Measurements from ENCODE around the gene RXRA. TPM values are rescaled to one million over a fixed set of nuclear protein-coding genes. Genes with fewer than 3 reads are reported as not detected.

RXRA gene
- total and polyA plus RNA-seq, 2 of the 4 experiments (the other 2 are of a cell fraction): 7.5 to 17.9 TPM

DNA sequence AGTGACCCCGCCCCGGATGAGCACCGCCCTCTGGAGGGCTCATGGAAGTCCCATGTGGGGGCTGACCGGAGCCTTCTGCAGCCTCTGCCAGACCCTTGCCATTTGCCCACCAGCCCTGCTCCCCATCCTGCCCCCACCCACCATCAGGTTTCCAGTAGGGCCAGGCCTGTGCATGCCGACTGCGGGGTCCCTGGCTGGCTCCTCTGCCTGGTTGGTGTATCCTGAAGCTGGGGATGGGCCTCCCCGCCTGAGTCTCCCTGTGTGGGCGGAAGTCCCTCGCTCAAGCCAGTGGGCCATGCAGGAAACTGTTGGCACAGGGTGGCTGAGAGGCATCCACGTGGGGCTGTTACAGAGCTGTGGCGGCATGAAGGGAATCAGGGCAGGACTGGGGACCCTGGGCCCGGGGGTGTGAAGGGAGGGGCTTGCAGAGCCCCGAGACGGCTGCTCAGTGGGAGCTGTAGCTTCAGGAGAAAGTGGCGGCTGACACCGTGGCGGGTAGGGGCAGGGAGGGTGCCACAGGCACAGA lies 88.7 kb downstream of the RXRA start:
- Histone ChIP-seq H4K91ac (ENCODE audit: insufficient read depth, low read depth, low read length) (no peak overlapping the region), H4K8ac (ENCODE audit: low read depth in 2 of 2, low read length in 2 of 2) (no peak overlapping the region), H3K18ac (ENCODE audit: low read depth, low read length) (no peak overlapping the region), H3K27ac (ENCODE audit: insufficient read depth, low read length) (no peak overlapping the region), H3K14ac (replicated peaks; ENCODE audit: low read depth, low read length) (no peak overlapping the region), H3K79me1 (ENCODE audit: low read depth in 1 of 2, low read length in 2 of 2) (peaks cover 15 to 39% of the 10 kb centered on the region in 2 experiments; a peak in 3 of 4 replicates), H2AK5ac (ENCODE audit: low read depth, low read length) (no peak overlapping the region), H3K4me3 (ENCODE audit: insufficient read depth, low read depth, low read length) (no peak overlapping the region), H2AFZ (replicated peaks; ENCODE audit: low read length, poor library complexity) (no peak overlapping the region), H3K4me2 (ENCODE audit: low read depth, low read length) (no peak overlapping the region), H3K36me3 (ENCODE audit: control insufficient read depth, insufficient read depth, low read length) (peaks cover 34% of the 10 kb centered on the region; the same call in 1 of the 2 replicates), H3K4me1 (ENCODE audit: control insufficient read depth, insufficient read depth, low read length) (peaks cover 19% of the 10 kb centered on the region), H2AK9ac (replicated peaks; ENCODE audit: low read depth, low read length, poor library complexity) (no peak overlapping the region), H2BK20ac (ENCODE audit: low read depth, low read length) (no peak overlapping the region), H4K20me1 (ENCODE audit: insufficient read depth, low read length) (peaks cover 69% of the 10 kb centered on the region), H3K56ac (ENCODE audit: extremely low read depth, insufficient read depth, low read length) (no peak overlapping the region), H3K23ac (ENCODE audit: low read depth, low read length) (no peak overlapping the region), H4K5ac (ENCODE audit: low read depth, low read length) (no peak overlapping the region), H3K4ac (ENCODE audit: low read depth, low read length) (no peak overlapping the region; the same call in 1 of the 2 replicates), H2BK15ac (ENCODE audit: low read depth, low read length) (no peak overlapping the region), H2BK5ac (ENCODE audit: low read depth, low read length, poor library complexity, severe bottlenecking) (no peak overlapping the region), H3K27me3 (ENCODE audit: control insufficient read depth, insufficient read depth, low read length) (no peaks in the 10 kb centered on the region), H3K9ac (ENCODE audit: low read depth, low read length) (no peak overlapping the region), H3K9me3 (ENCODE audit: control insufficient read depth, insufficient read depth, low read length) (no peaks in the 10 kb centered on the region), H2BK120ac (ENCODE audit: low read depth, low read length) (no peak overlapping the region), H3K9me1 (ENCODE audit: insufficient read depth, low read length) (peaks cover 7% of the 10 kb centered on the region)
- no peak for DNase-seq
- WGBS, 2 experiments (ENCODE audit: extremely low coverage in 2 of 2, insufficient read length in 1 of 2): 90% methylated on average over 2 of the region's 17 CpGs; no CpG with 5 or more reads in 1 of the 2 experiments
- ChIA-PET CTCF (no interaction called here), POLR2A (ENCODE audit: unreplicated experiment) (no interaction called here)
- no peak for ATAC-seq (ENCODE audit: low read depth)
- BruUV-seq (replicated peaks): no TSS peak
- intact Hi-C loops (cut with micrococcal nuclease): no loop called here
- TF ChIP-seq CEBPB (IDR thresholded peaks at IDR 0.05; ENCODE audit: low read depth, low read length) (no peak), NFE2L2 (IDR thresholded peaks at IDR 0.05; ENCODE audit: low read depth, low read length) (no peak), MAZ (IDR thresholded peaks at IDR 0.05; ENCODE audit: borderline replicate concordance, low read depth, low read length) (no peak), MAFK (IDR thresholded peaks at IDR 0.05; ENCODE audit: low read depth, low read length) (no peak), MXI1 (IDR thresholded peaks at IDR 0.05; ENCODE audit: borderline replicate concordance, low read depth, low read length) (no peak), BHLHE40 (IDR thresholded peaks at IDR 0.05; ENCODE audit: low read depth, low read length) (no peak)
- in situ Hi-C loops (cut with MboI; ENCODE audit: low sequenced_read_pairs): loop anchor here (25.0 kb wide), 1 partner anchor 603 kb away; no protein-coding TSS in a partner anchor
- dilution Hi-C loops (cut with HindIII; ENCODE audit: low sequenced_read_pairs, unreplicated experiment): no loop called here
